Activated gamma-delta T cell treated with Interleukin-2 at 50 U/mL for 16 hours (primary cell): Measurements from ENCODE around the gene PDPR.
"Not testable (repeated sequence)": the region's sequence is repeated elsewhere in the genome, so short reads cannot be mapped to it uniquely, and the experiment has no call there.

Experiments
- DNase-seq: peaks from one replicate; pipeline ENCODE4 v3.0.0-alpha.2; 2020

The PDPR gene

GRCh38 chr16:70163596-70163995, 49.5 kb downstream of the PDPR start:
- DNase-seq: no peak

GRCh38 chr16:70166688-70167087, 52.6 kb downstream of the PDPR start:
- not testable (repeated sequence) for DNase-seq

- not testable (repeated sequence) for DNase-seq
These were observed 59.2 kb downstream of the PDPR start, which contains the start of gene CLEC18C for GRCh38 chr16:70173212-70173837. Gene CLEC18C, plus strand, starts transcription at chr16:70173787. Its CDS starts 492 bp downstream, at chr16:70174279.

- not testable (repeated sequence) for DNase-seq
These were observed 59.8 kb downstream of the PDPR start for GRCh38 chr16:70173916-70174315.

- not testable (repeated sequence) for DNase-seq
These were observed 60.3 kb downstream of the PDPR start for GRCh38 chr16:70174387-70174932.

- not testable (repeated sequence) for DNase-seq
These were observed 73.9 kb downstream of the PDPR start for GRCh38 chr16:70187858-70188607.

GRCh38 chr16:70188608-70188915, 74.4 kb downstream of the PDPR start:
- DNase-seq: not testable (repeated sequence)

- DNase-seq: not testable (repeated sequence)
These were observed 76.4 kb downstream of the PDPR start for GRCh38 chr16:70190574-70190973.

- not testable (repeated sequence) for DNase-seq
These were observed 82.7 kb downstream of the PDPR start for GRCh38 chr16:70196683-70197300.

GRCh38 chr16:70197611-70198010, 83.5 kb downstream of the PDPR start:
- not testable (repeated sequence) for DNase-seq

- DNase-seq: not testable (repeated sequence)
These were observed 84.1 kb downstream of the PDPR start for GRCh38 chr16:70198230-70198629.

- not testable (repeated sequence) for DNase-seq
These were observed 84.5 kb downstream of the PDPR start for GRCh38 chr16:70198666-70199065.

- not testable (repeated sequence) for DNase-seq
These were observed 85.0 kb downstream of the PDPR start for GRCh38 chr16:70199170-70199569.

GRCh38 chr16:70200063-70200462, 85.9 kb downstream of the PDPR start:
- not testable (repeated sequence) for DNase-seq

- DNase-seq: not testable (repeated sequence)
These were observed 89.4 kb downstream of the PDPR start for GRCh38 chr16:70203508-70203907.

GRCh38 chr16:70204010-70204409, 89.9 kb downstream of the PDPR start:
- not testable (repeated sequence) for DNase-seq

- DNase-seq: not testable (repeated sequence)
These were observed 90.7 kb downstream of the PDPR start for GRCh38 chr16:70204668-70205405.

- DNase-seq: not testable (repeated sequence)
These were observed 92.2 kb downstream of the PDPR start for GRCh38 chr16:70206382-70206781.
